ENCODE data around the gene WNT5A.

- TF ChIP-seq NFYB (IDR thresholded peaks at IDR 0.05; ENCODE audit: extremely low read depth, insufficient read length) (no peak), ZNF174 (CRISPR knock-in tag; IDR thresholded peaks at IDR 0.05) (no peak), NR1H2 (CRISPR knock-in tag; IDR thresholded peaks at IDR 0.05) (no peak), TEAD4 (IDR thresholded peaks at IDR 0.05; ENCODE audit: low read length) (no peak), TEAD4 (CRISPR knock-in tag; IDR thresholded peaks at IDR 0.05; ENCODE audit: borderline replicate concordance) (no peak), CTCF (IDR thresholded peaks at IDR 0.05 in 2 of 3, conservative IDR thresholded peaks at IDR 0.05 in 1 of 3; ENCODE audit: insufficient read depth in 2 of 3, low read depth in 1 of 3, low read length in 3 of 3) (no peak), SPI1 (IDR thresholded peaks at IDR 0.05; ENCODE audit: borderline replicate concordance, low read depth, low read length) (no peak), SP1 (CRISPR knock-in tag; IDR thresholded peaks at IDR 0.05) (no peak), UBTF (IDR thresholded peaks at IDR 0.05; ENCODE audit: borderline replicate concordance in 1 of 2, low read depth in 2 of 2, low read length in 2 of 2) (no peak), BMI1 (IDR thresholded peaks at IDR 0.05; ENCODE audit: low read length) (no peak), ZNF143 (CRISPR knock-in tag; IDR thresholded peaks at IDR 0.05) (no peak), ZNF609 (CRISPR knock-in tag; IDR thresholded peaks at IDR 0.05; ENCODE audit: borderline replicate concordance) (no peak), ZNF507 (tag; conservative IDR thresholded peaks at IDR 0.05) (no peak)
Measured at GRCh38 chr3:55482496-55483195, 4.5 kb downstream of the WNT5A start.

All from K562 (cell line).